Measurements from ENCODE around the gene DPP9. TPM values are rescaled to one million over a fixed set of nuclear protein-coding genes. Genes with fewer than 3 reads are reported as not detected.

Gene DPP9
- total and polyA plus RNA-seq, 2 of the 13 experiments (the other 11 are each of a cell fraction or from before 2014, with no cell fraction given) = 8.4 to 25.8 TPM

- TF ChIP-seq JARID2 (CRISPR knock-in tag; IDR thresholded peaks at IDR 0.05; ENCODE audit: insufficient replicate concordance) (no peak), DR1 (CRISPR knock-in tag; IDR thresholded peaks at IDR 0.05) (peak; percentile 86), ZNF652 (CRISPR knock-in tag; IDR thresholded peaks at IDR 0.05; ENCODE audit: borderline replicate concordance, low read depth) (no peak), ZMYM4 (CRISPR knock-in tag; IDR thresholded peaks at IDR 0.05) (peak; percentile 27; the same call in 1 of the 2 replicates), ARNTL (CRISPR knock-in tag; IDR thresholded peaks at IDR 0.05) (peak; percentile 75), SOX13 (IDR thresholded peaks at IDR 0.05) (no peak), SOX13 (CRISPR knock-in tag; conservative IDR thresholded peaks at IDR 0.05 in 1 of 2, IDR thresholded peaks at IDR 0.05 in 1 of 2) (no peak), ZNF672 (CRISPR knock-in tag; IDR thresholded peaks at IDR 0.05) (no peak), DNMT1 (CRISPR knock-in tag; IDR thresholded peaks at IDR 0.05) (peak; percentile 69; the same call in 1 of the 2 replicates), ZNF431 (CRISPR knock-in tag; IDR thresholded peaks at IDR 0.05; ENCODE audit: borderline replicate concordance, low read depth) (no peak), HNRNPLL (IDR thresholded peaks at IDR 0.05; ENCODE audit: low read depth, low read length, poor library complexity, severe bottlenecking) (no peak), MZF1 (CRISPR knock-in tag; IDR thresholded peaks at IDR 0.05; ENCODE audit: borderline replicate concordance) (no peak), SPEN (CRISPR knock-in tag; IDR thresholded peaks at IDR 0.05; ENCODE audit: low read depth) (peak; percentile 67; the same call in 1 of the 2 replicates), NR2F6 (IDR thresholded peaks at IDR 0.05) (no peak), NR2F6 (CRISPR knock-in tag; IDR thresholded peaks at IDR 0.05) (no peak), ZNF629 (CRISPR knock-in tag; conservative IDR thresholded peaks at IDR 0.05) (no peak), ZNF451 (CRISPR knock-in tag; IDR thresholded peaks at IDR 0.05) (peak; percentile 50; the same call in 1 of the 2 replicates), ZNF3 (CRISPR knock-in tag; IDR thresholded peaks at IDR 0.05) (no peak), NFE2L2 (IDR thresholded peaks at IDR 0.05; ENCODE audit: low read length) (no peak), ZNF407 (CRISPR knock-in tag; IDR thresholded peaks at IDR 0.05; ENCODE audit: not compliant biosample characterization) (peak; percentile 36), EHMT2 (IDR thresholded peaks at IDR 0.05; ENCODE audit: borderline replicate concordance, low read depth, low read length) (no peak), ZNF207 (IDR thresholded peaks at IDR 0.05; ENCODE audit: borderline replicate concordance) (no peak)
- TF ChIP-seq, protein P1, sequence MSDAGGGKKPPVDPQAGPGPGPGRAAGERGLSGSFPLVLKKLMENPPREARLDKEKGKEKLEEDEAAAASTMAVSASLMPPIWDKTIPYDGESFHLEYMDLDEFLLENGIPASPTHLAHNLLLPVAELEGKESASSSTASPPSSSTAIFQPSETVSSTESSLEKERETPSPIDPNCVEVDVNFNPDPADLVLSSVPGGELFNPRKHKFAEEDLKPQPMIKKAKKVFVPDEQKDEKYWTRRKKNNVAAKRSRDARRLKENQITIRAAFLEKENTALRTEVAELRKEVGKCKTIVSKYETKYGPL (CRISPR knock-in tag; IDR thresholded peaks at IDR 0.05) = no peak
These were observed 53.7 kb downstream of the DPP9 start, which contains the start of gene MYDGF (continued) for GRCh38 chr19:4669723-4670480.
